Large intestine (tissue), 3 donors: ENCODE data around the gene EGLN3. TPM values are rescaled to one million over a fixed set of nuclear protein-coding genes. Genes with fewer than 3 reads are reported as not detected.

Source experiments
- DNase-seq, 2 donors: peaks; one replicate each; pipeline versions ENCODE4 v3.0.0 to v3.0.0-alpha.2; 2013
- H3K27ac ChIP-seq: one replicate; pipeline ENCODE4 v1.5.1; 2013; ENCODE audit warnings: low read length
- H3K27me3 ChIP-seq: 2 replicates; pipeline ENCODE4 v1.6.1; 2013; ENCODE audit warnings: low read length; ENCODE audit not compliant: control insufficient read depth, insufficient read depth
- H3K36me3 ChIP-seq: 2 replicates; pipeline ENCODE4 v1.6.1; 2013; ENCODE audit warnings: low read length; ENCODE audit not compliant: control insufficient read depth, insufficient read depth
- H3K4me1 ChIP-seq: one replicate; pipeline ENCODE4 v1.6.1; 2013; ENCODE audit warnings: low read length; ENCODE audit not compliant: control insufficient read depth, insufficient read depth
- H3K4me3 ChIP-seq: one replicate; pipeline ENCODE4 v1.5.1; 2013; ENCODE audit warnings: low read length
- H3K9me3 ChIP-seq: one replicate; pipeline ENCODE4 v1.6.1; 2013; ENCODE audit warnings: mild to moderate bottlenecking, low read depth, low read length, moderate library complexity; ENCODE audit not compliant: control insufficient read depth
- WGBS: methylation state at CpG from one replicate; pipeline ENCODE4 v1.1.5; 2013; ENCODE audit warnings: low lambda C conversion rate; ENCODE audit not compliant: insufficient coverage; 5-methylcytosine and 5-hydroxymethylcytosine counted together
- polyA plus RNA-seq: library from polyadenylated mRNA; unstranded; fragments of 120-200 nt; gene quantifications from one replicate; pipeline ENCODE4 v1.2.1, GENCODE V29; 2013

The EGLN3 gene
- polyA plus RNA-seq, 1 donor = 51.9 TPM

- no peaks in the 10 kb centered on the region for H3K36me3 ChIP-seq
- no peak for DNase-seq
- H3K27ac ChIP-seq = no peak overlapping the region
- H3K4me3 ChIP-seq = no peak overlapping the region
- H3K9me3 ChIP-seq = peaks cover 2% of the 10 kb centered on the region
- no CpG with 5 or more reads among the region's 2 CpGs for WGBS
- H3K4me1 ChIP-seq = peaks cover 12% of the 10 kb centered on the region
- no peaks in the 10 kb centered on the region for H3K27me3 ChIP-seq
Measured at GRCh38 chr14:33903369-33903768, 47.5 kb downstream of the EGLN3 start.

GRCh38 chr14:33902363-33902762 lies 48.5 kb downstream of the EGLN3 start:
- Histone ChIP-seq H3K27me3 (no peaks in the 10 kb centered on the region), H3K4me1 (peaks cover 12% of the 10 kb centered on the region), H3K9me3 (no peaks in the 10 kb centered on the region), H3K27ac (no peak overlapping the region), H3K36me3 (no peaks in the 10 kb centered on the region), H3K4me3 (no peak overlapping the region)
- WGBS = no CpG with 5 or more reads among the region's 6 CpGs
- no peak for DNase-seq

- no peaks in the 10 kb centered on the region for H3K27me3 ChIP-seq
- no peak overlapping the region for H3K27ac ChIP-seq
- no peaks in the 10 kb centered on the region for H3K36me3 ChIP-seq
- peak; percentile 56 to 72 for DNase-seq
- no peaks in the 10 kb centered on the region for H3K9me3 ChIP-seq
- H3K4me3 ChIP-seq = no peak overlapping the region
- peaks cover 12% of the 10 kb centered on the region for H3K4me1 ChIP-seq
Measured at GRCh38 chr14:33901426-33902155, 49.3 kb downstream of the EGLN3 start.

GRCh38 chr14:33900706-33901105 lies 50.2 kb downstream of the EGLN3 start:
- Histone ChIP-seq H3K27ac (no peak overlapping the region), H3K27me3 (no peaks in the 10 kb centered on the region), H3K4me3 (no peak overlapping the region), H3K9me3 (no peaks in the 10 kb centered on the region), H3K4me1 (peaks cover 12% of the 10 kb centered on the region), H3K36me3 (no peaks in the 10 kb centered on the region)
- no CpG with 5 or more reads among the region's 4 CpGs for WGBS
- no peak for DNase-seq

- Histone ChIP-seq H3K9me3 (peaks cover under 1% of the 10 kb centered on the region), H3K27me3 (no peaks in the 10 kb centered on the region), H3K4me3 (no peak overlapping the region), H3K4me1 (peaks cover 12% of the 10 kb centered on the region), H3K27ac (peak overlapping the region; percentile 24), H3K36me3 (no peaks in the 10 kb centered on the region)
- peak; percentile 31 to 55 for DNase-seq
- no CpG with 5 or more reads among the region's 3 CpGs for WGBS
Measured at GRCh38 chr14:33899723-33900341, 51.0 kb downstream of the EGLN3 start.

GRCh38 chr14:33897878-33898535 lies 52.9 kb downstream of the EGLN3 start:
- peaks cover 12% of the 10 kb centered on the region for H3K4me1 ChIP-seq
- H3K4me3 ChIP-seq = no peak overlapping the region
- WGBS = no CpG with 5 or more reads among the region's 3 CpGs
- H3K27me3 ChIP-seq = no peaks in the 10 kb centered on the region
- no peaks in the 10 kb centered on the region for H3K36me3 ChIP-seq
- no peak overlapping the region for H3K27ac ChIP-seq
- H3K9me3 ChIP-seq = peaks cover 2% of the 10 kb centered on the region
- DNase-seq = no peak

- DNase-seq = peak in 1 of 2 donors; percentile 14
- Histone ChIP-seq H3K4me3 (no peak overlapping the region), H3K9me3 (peaks cover 2% of the 10 kb centered on the region), H3K27ac (no peak overlapping the region), H3K4me1 (peaks cover 12% of the 10 kb centered on the region), H3K27me3 (no peaks in the 10 kb centered on the region), H3K36me3 (no peaks in the 10 kb centered on the region)
- WGBS = no CpG with 5 or more reads among the region's 2 CpGs
Measured at GRCh38 chr14:33897382-33897781, 53.5 kb downstream of the EGLN3 start.

GRCh38 chr14:33894339-33894738 lies 56.5 kb downstream of the EGLN3 start:
- H3K4me1 ChIP-seq = peaks cover 2% of the 10 kb centered on the region
- 100% methylated on average over 1 of the region's 1 CpG for WGBS
- H3K4me3 ChIP-seq = no peak overlapping the region
- H3K36me3 ChIP-seq = no peaks in the 10 kb centered on the region
- peaks cover 6% of the 10 kb centered on the region for H3K9me3 ChIP-seq
- no peak overlapping the region for H3K27ac ChIP-seq
- no peaks in the 10 kb centered on the region for H3K27me3 ChIP-seq
- DNase-seq = no peak

- no peaks in the 10 kb centered on the region for H3K27me3 ChIP-seq
- 54% methylated on average over 1 of the region's 1 CpG for WGBS
Measured at GRCh38 chr14:33891700-33892099, 59.2 kb downstream of the EGLN3 start.

GRCh38 chr14:33884916-33885315 lies 66.0 kb downstream of the EGLN3 start:
- H3K27ac ChIP-seq = no peak overlapping the region
- peaks cover 6% of the 10 kb centered on the region for H3K9me3 ChIP-seq
- no peak overlapping the region for H3K4me3 ChIP-seq
- no peak for DNase-seq
- no CpG with 5 or more reads among the region's 2 CpGs for WGBS
- no peaks in the 10 kb centered on the region for H3K36me3 ChIP-seq
- H3K27me3 ChIP-seq = no peaks in the 10 kb centered on the region
- H3K4me1 ChIP-seq = no peaks in the 10 kb centered on the region

More at GRCh38 chr14:33891700-33892099, 59.2 kb downstream of the EGLN3 start:
- H3K36me3 ChIP-seq = no peaks in the 10 kb centered on the region
- H3K27ac ChIP-seq = no peak overlapping the region
- H3K4me3 ChIP-seq = no peak overlapping the region
- peak in 1 of 2 donors; percentile 47 for DNase-seq
- no peaks in the 10 kb centered on the region for H3K4me1 ChIP-seq
- H3K9me3 ChIP-seq = peaks cover 8% of the 10 kb centered on the region
